Tibial artery (tissue), 4 donors: ENCODE data around the gene TBC1D9.

Experiments
- DNase-seq, 2 donors: peaks; one replicate each; pipeline ENCODE4 v3.0.0-alpha.2; 2019
- H3K27ac ChIP-seq, 2 donors: fragments of 200-600 bp; sonication (generic) in 1 of 2; 1 replicate in 1 of 2; 2 replicates in 1 of 2; pipeline ENCODE4 v1.5.1; 2018 to 2019; ENCODE audit warnings: mild to moderate bottlenecking in 1 of 2
- H3K27me3 ChIP-seq, 2 donors: fragments of 200-600 bp; sonication (generic) in 1 of 2; one replicate each; pipeline versions ENCODE4 v1.5.1 to v1.6.0; 2016 to 2019
- H3K36me3 ChIP-seq, 3 donors: fragments of 200-600 bp; sonication (generic) in 2 of 3; one replicate each; pipeline ENCODE4 v1.5.1; 2016 to 2019; ENCODE audit warnings: mild to moderate bottlenecking in 2 of 3
- H3K4me1 ChIP-seq, 4 donors: fragments of 200-600 bp; sonication (generic) in 2 of 4; 1 replicate in 3 of 4; 2 replicates in 1 of 4; pipeline ENCODE4 v1.5.1; 2016 to 2019
- H3K4me3 ChIP-seq, 2 donors: fragments of 200-600 bp; sonication (generic) in 1 of 2; 1 replicate in 1 of 2; 2 replicates in 1 of 2; pipeline ENCODE4 v1.5.1; 2018 to 2019; ENCODE audit warnings: mild to moderate bottlenecking in 2 of 2
- H3K9me3 ChIP-seq, 3 donors: fragments of 200-600 bp; sonication (generic) in 1 of 3; one replicate each; pipeline ENCODE4 v1.5.1; 2016 to 2019
- intact Hi-C: fragments of 100-400 bp; cut with DNase I; formaldehyde crosslinking; loops from one replicate; pipeline ENCODE4 v1.15.0; 2023; ENCODE audit warnings: low total_unique reads
- TF ChIP-seq, protein P1 (sequence below), 2 experiments: fragments of 200-600 bp in 1 of 2; fragments of 450-650 bp in 1 of 2; IDR thresholded peaks; one replicate each; pipeline ENCODE4 v1.5.1; 2017 to 2019; ENCODE audit warnings: antibody characterized with exemption in 2 of 2, mild to moderate bottlenecking in 1 of 2, moderate library complexity in 1 of 2

TBC1D9 gene

DNA sequence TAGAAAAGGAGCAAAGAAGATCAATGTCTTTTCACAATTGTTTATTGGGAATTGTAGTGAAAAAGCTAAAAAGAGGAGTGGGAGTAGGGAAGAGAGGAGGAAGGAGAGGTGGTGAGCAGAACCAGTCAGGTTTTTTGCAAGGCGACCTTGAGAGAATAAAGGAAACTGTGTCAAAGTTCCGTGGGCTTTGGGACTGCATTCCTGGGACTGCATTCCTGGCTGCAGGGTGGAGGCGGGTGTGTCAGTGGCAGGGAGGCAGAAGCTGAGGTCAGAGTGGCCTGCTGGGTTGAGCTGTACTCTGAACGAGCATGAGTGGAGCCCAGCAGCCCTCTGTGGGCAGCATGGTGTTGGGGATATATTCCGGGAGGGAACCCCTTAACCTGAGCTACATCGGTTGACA, 120.6 kb downstream of the TBC1D9 start:
- peaks cover 14 to 55% (median 19%) of the 10 kb centered on the region in 3 donors for H3K36me3 ChIP-seq
- intact Hi-C loops: no loop called here
- H3K27me3 ChIP-seq: no peaks in the 10 kb centered on the region
- no peak overlapping the region for H3K4me3 ChIP-seq
- TF ChIP-seq, protein P1, sequence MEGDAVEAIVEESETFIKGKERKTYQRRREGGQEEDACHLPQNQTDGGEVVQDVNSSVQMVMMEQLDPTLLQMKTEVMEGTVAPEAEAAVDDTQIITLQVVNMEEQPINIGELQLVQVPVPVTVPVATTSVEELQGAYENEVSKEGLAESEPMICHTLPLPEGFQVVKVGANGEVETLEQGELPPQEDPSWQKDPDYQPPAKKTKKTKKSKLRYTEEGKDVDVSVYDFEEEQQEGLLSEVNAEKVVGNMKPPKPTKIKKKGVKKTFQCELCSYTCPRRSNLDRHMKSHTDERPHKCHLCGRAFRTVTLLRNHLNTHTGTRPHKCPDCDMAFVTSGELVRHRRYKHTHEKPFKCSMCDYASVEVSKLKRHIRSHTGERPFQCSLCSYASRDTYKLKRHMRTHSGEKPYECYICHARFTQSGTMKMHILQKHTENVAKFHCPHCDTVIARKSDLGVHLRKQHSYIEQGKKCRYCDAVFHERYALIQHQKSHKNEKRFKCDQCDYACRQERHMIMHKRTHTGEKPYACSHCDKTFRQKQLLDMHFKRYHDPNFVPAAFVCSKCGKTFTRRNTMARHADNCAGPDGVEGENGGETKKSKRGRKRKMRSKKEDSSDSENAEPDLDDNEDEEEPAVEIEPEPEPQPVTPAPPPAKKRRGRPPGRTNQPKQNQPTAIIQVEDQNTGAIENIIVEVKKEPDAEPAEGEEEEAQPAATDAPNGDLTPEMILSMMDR (IDR thresholded peaks at IDR 0.05): no peak
- peaks cover 0 to 13% (median 0%) of the 10 kb centered on the region in 4 donors for H3K4me1 ChIP-seq
- no peak for DNase-seq
- no peaks in the 10 kb centered on the region for H3K9me3 ChIP-seq
- no peak overlapping the region for H3K27ac ChIP-seq

DNA sequence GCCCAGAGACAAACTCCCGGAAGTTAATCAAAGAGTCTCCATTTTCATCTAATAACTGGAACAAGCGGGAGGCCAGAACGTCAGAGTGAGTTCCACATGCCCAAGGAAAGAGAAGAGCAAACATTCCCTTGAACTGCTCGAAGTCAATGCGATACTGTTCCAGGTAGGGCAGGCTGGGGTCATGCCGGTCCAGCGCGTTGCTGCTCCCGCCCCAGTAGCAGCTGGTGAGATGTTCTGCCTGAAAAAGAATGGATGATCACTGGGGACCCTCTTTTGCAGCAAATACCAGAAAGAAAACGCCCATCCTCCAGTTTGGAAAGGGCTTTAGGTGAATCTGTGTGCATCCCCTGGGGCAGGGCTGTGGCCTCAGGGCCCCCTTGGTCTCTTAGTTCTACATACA, 122.2 kb downstream of the TBC1D9 start:
- no peak for DNase-seq
- Histone ChIP-seq H3K9me3 (no peaks in the 10 kb centered on the region), H3K4me3 (no peak overlapping the region), H3K27ac (no peak overlapping the region), H3K36me3 (peaks cover 14 to 54% (median 19%) of the 10 kb centered on the region in 3 donors), H3K27me3 (no peaks in the 10 kb centered on the region), H3K4me1 (peaks cover 0 to 13% (median 0%) of the 10 kb centered on the region in 4 donors)
- TF ChIP-seq, protein P1 (IDR thresholded peaks at IDR 0.05): no peak
- intact Hi-C loops: no loop called here

DNA sequence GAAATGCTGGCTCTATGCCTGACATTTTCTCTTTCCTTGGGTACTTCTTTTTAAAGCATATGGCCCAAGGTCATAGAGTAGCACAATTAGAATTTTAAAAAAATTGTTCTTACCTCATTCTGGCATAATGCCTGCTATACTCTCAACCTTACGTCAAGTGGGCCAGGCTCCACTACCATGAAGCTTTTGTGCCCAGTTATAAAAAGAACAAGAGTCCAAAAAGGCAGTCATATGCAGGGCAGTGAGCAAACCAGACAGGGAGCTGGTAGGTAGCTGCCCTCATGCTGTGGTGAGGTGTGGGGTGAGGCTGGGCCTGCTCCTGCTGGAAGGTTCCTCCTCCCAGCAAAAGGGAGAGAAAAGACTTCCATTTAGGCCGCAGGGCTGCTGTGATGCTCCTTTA, 123.1 kb downstream of the TBC1D9 start:
- Histone ChIP-seq H3K27ac (no peak overlapping the region), H3K9me3 (no peaks in the 10 kb centered on the region), H3K4me3 (no peak overlapping the region), H3K27me3 (no peaks in the 10 kb centered on the region), H3K4me1 (peaks cover 0 to 13% (median 0%) of the 10 kb centered on the region in 4 donors), H3K36me3 (peaks cover 14 to 55% (median 19%) of the 10 kb centered on the region in 3 donors)
- TF ChIP-seq, protein P1 (IDR thresholded peaks at IDR 0.05): no peak
- intact Hi-C loops: no loop called here
- DNase-seq: no peak

DNA sequence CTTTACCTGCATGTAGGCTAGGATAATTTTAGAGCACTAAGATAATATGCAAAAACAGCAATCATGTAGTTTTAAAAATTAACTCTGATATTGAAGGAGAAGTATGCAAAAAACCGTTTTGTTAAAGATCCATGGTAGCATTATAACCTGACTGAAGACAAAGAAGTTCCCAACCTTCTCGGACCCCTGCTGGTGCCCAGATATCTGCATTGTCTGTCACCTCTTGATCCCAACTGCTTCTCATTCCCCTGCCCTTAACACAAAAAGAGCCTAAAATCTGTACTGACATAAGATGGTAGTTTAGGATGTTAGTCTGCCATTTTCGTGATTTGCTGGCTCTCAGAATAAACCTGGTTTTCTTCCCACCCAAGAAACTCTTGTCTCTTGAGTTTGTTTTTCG, 125.9 kb downstream of the TBC1D9 start:
- TF ChIP-seq, protein P1 (IDR thresholded peaks at IDR 0.05): no peak
- peaks cover 14 to 59% (median 22%) of the 10 kb centered on the region in 3 donors for H3K36me3 ChIP-seq
- H3K4me1 ChIP-seq: peaks cover 0 to 2% (median 0%) of the 10 kb centered on the region in 4 donors
- H3K27me3 ChIP-seq: no peaks in the 10 kb centered on the region
- intact Hi-C loops: no loop called here
- no peaks in the 10 kb centered on the region for H3K9me3 ChIP-seq
- no peak overlapping the region for H3K4me3 ChIP-seq
- DNase-seq: no peak
- no peak overlapping the region for H3K27ac ChIP-seq

DNA sequence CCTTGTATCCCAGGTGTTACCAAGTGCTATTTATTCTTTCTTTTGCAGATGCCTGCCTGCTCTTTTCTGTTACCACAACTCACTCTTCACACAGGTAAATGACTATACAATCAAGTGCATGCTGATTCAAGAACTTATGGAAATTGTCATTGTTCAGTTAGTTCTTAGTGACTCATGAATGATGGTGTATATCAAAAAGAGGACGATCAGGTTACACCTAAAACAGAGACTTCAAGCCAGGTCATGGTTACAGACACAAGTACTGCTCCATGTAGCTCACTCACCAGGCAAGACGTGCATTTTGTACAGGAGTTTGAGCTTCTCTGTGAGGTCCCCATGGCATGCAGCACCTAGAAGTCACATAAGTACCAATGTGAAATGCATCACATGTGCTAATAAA, 128.2 kb downstream of the TBC1D9 start:
- peaks cover 9 to 66% (median 36%) of the 10 kb centered on the region in 3 donors for H3K36me3 ChIP-seq
- intact Hi-C loops: no loop called here

More for the DNA sequence above, 128.2 kb downstream of the TBC1D9 start:
- H3K4me1 ChIP-seq: no peaks in the 10 kb centered on the region
- no peaks in the 10 kb centered on the region for H3K27me3 ChIP-seq
- H3K4me3 ChIP-seq: no peak overlapping the region
- no peaks in the 10 kb centered on the region for H3K9me3 ChIP-seq
- H3K27ac ChIP-seq: no peak overlapping the region
- no peak for DNase-seq
- TF ChIP-seq, protein P1 (IDR thresholded peaks at IDR 0.05): no peak
